ENCODE measurements around the gene GAS2.

Gene GAS2

GRCh38 chr11:22785251-22785650 lies 118.8 kb downstream of the GAS2 start:
- DNase-seq (ENCODE audit: extremely low read depth, low read depth), result no peak
- no peak for TF ChIP-seq CTCF (IDR thresholded peaks at IDR 0.05; ENCODE audit: low read depth, low read length)

- no peak for TF ChIP-seq CTCF (IDR thresholded peaks at IDR 0.05; ENCODE audit: low read depth, low read length)
- DNase-seq (ENCODE audit: extremely low read depth, low read depth), result no peak
These were observed 120.1 kb downstream of the GAS2 start for GRCh38 chr11:22786475-22786874.

GRCh38 chr11:22787055-22787454 lies 120.6 kb downstream of the GAS2 start:
- no peak for DNase-seq (ENCODE audit: extremely low read depth, low read depth)
- TF ChIP-seq CTCF (IDR thresholded peaks at IDR 0.05; ENCODE audit: low read depth, low read length), result no peak

- DNase-seq (ENCODE audit: extremely low read depth, low read depth), result no peak
- TF ChIP-seq CTCF (IDR thresholded peaks at IDR 0.05; ENCODE audit: low read depth, low read length), result peak; percentile 60
These were observed 121.2 kb downstream of the GAS2 start for GRCh38 chr11:22787551-22788162.

GRCh38 chr11:22792497-22792896 lies 126.1 kb downstream of the GAS2 start:
- TF ChIP-seq CTCF (IDR thresholded peaks at IDR 0.05; ENCODE audit: low read depth, low read length), result no peak
- DNase-seq (ENCODE audit: extremely low read depth, low read depth), result no peak

- no peak for TF ChIP-seq CTCF (IDR thresholded peaks at IDR 0.05; ENCODE audit: low read depth, low read length)
- no peak for DNase-seq (ENCODE audit: extremely low read depth, low read depth)
These were observed 129.5 kb downstream of the GAS2 start for GRCh38 chr11:22795914-22796313.

- DNase-seq (ENCODE audit: extremely low read depth, low read depth), result no peak
- no peak for TF ChIP-seq CTCF (IDR thresholded peaks at IDR 0.05; ENCODE audit: low read depth, low read length)
These were observed 130.6 kb downstream of the GAS2 start for GRCh38 chr11:22797047-22797446.

All from AG09319 (cell line).